B cell (primary cell): Measurements from ENCODE around the gene SYMPK. TPM values are rescaled to one million over a fixed set of nuclear protein-coding genes. Genes with fewer than 3 reads are reported as not detected.

Experiments
- ATAC-seq: fragments of 200-7000 bp; cut with Tn5 transposase; one replicate; pipeline ENCODE4 v1.10.0; 2021; ENCODE audit warnings: low read depth, mild to moderate bottlenecking, moderate number of reproducible peaks, moderate library complexity
- CTCF ChIA-PET: fragments of 350-600 bp; sonication (Branson Sonifier 250); formaldehyde crosslinking; loops from one replicate; lab custom pipeline; 2021; ENCODE audit warnings: antibody characterized with exemption, inconsistent platforms; lab: Charles Lee
- POLR2A ChIA-PET: fragments of 350-600 bp; sonication (Branson Sonifier 250); formaldehyde crosslinking; loops from one replicate; lab custom pipeline; 2021; ENCODE audit warnings: antibody characterized with exemption; lab: Charles Lee
- DNase-seq: peaks from one replicate; pipeline ENCODE4 v3.0.0; 2013
- H2AFZ ChIP-seq: 2 replicates; pipeline ENCODE4 v1.6.1; 2012; ENCODE audit warnings: mild to moderate bottlenecking, low read depth, low read length; ENCODE audit not compliant: insufficient read depth, poor library complexity, severe bottlenecking
- H3K27ac ChIP-seq, 2 donors: 1 replicate in 1 of 2; 2 replicates in 1 of 2; pipeline ENCODE4 v1.5.1; 2012 to 2013; ENCODE audit warnings: low read length in 2 of 2, mild to moderate bottlenecking in 2 of 2, moderate library complexity in 1 of 2
- H3K27me3 ChIP-seq, 4 experiments: fragments of 200-600 bp in 1 of 4; sonication (generic) in 1 of 4; replicated peaks in 1 of 4; 1 replicate in 2 of 4; 2 replicates in 2 of 4; pipeline versions ENCODE4 v1.6.1 to v1.7.0; 2013 to 2016; ENCODE audit warnings: low read length in 3 of 4, mild to moderate bottlenecking in 2 of 4, mixed read lengths in 1 of 4, moderate library complexity in 1 of 4; ENCODE audit not compliant: insufficient read depth in 4 of 4, control insufficient read depth in 3 of 4; ENCODE audit errors: control extremely low read depth in 1 of 4
- H3K36me3 ChIP-seq, 2 experiments: replicated peaks in 1 of 2; 1 replicate in 1 of 2; 2 replicates in 1 of 2; pipeline versions ENCODE4 v1.6.1 to v1.7.1; 2013; ENCODE audit warnings: low read length in 1 of 2; ENCODE audit not compliant: insufficient read depth in 2 of 2, control insufficient read depth in 1 of 2; ENCODE audit errors: control extremely low read depth in 1 of 2, extremely low read depth in 1 of 2
- H3K4me1 ChIP-seq, 2 donors: fragments of 200-600 bp in 1 of 2; sonication (generic) in 1 of 2; 1 replicate in 1 of 2; 2 replicates in 1 of 2; pipeline versions ENCODE4 v1.5.1 to v1.6.1; 2013 to 2017; ENCODE audit warnings: low read length in 2 of 2; ENCODE audit not compliant: control insufficient read depth in 2 of 2, insufficient read depth in 2 of 2
- H3K4me2 ChIP-seq: replicated peaks from 2 replicates; pipeline ENCODE3; 2012; ENCODE audit warnings: mild to moderate bottlenecking, low read depth, low read length; ENCODE audit not compliant: poor library complexity, severe bottlenecking
- H3K4me3 ChIP-seq, 5 experiments: fragments of 200-600 bp in 1 of 5; sonication (generic) in 1 of 5; 1 replicate in 3 of 5; 2 replicates in 2 of 5; pipeline versions ENCODE4 v1.5.1 to v1.7.0; 2011 to 2016; ENCODE audit warnings: low read length in 4 of 5, mild to moderate bottlenecking in 4 of 5, low read depth in 2 of 5, control low read depth in 1 of 5, moderate library complexity in 1 of 5; ENCODE audit not compliant: insufficient read depth in 1 of 5; ENCODE audit errors: control extremely low read depth in 1 of 5, extremely low read depth in 1 of 5
- H3K79me2 ChIP-seq: fragments of 200-600 bp; sonication (generic); one replicate; pipeline ENCODE4 v1.6.0; 2016; ENCODE audit warnings: low read length; ENCODE audit not compliant: control insufficient read depth, insufficient read depth
- H3K9ac ChIP-seq: fragments of 200-600 bp; sonication (generic); 2 replicates; pipeline ENCODE4 v1.6.1; 2017; ENCODE audit warnings: mild to moderate bottlenecking, low read length, moderate library complexity
- H3K9me3 ChIP-seq, 3 donors: one replicate each; pipeline versions ENCODE4 v1.6.1 to v1.7.1; 2013; ENCODE audit warnings: low read length in 2 of 3; ENCODE audit not compliant: control insufficient read depth in 2 of 3, insufficient read depth in 1 of 3; ENCODE audit errors: control extremely low read depth in 1 of 3
- H4K20me1 ChIP-seq: 2 replicates; pipeline ENCODE4 v1.6.0; 2012; ENCODE audit warnings: mild to moderate bottlenecking, low read length; ENCODE audit not compliant: insufficient read depth, control insufficient read depth, poor library complexity, severe bottlenecking
- H3K27ac Mint-ChIP-seq: one replicate; pipeline ENCODE4 v1.8.0; 2021; ENCODE audit warnings: mixed read lengths
- H3K27me3 Mint-ChIP-seq: one replicate; pipeline ENCODE4 v1.8.0; 2021; ENCODE audit warnings: mixed read lengths
- H3K4me1 Mint-ChIP-seq: one replicate; pipeline ENCODE4 v1.8.0; 2021; ENCODE audit warnings: mixed read lengths
- H3K4me3 Mint-ChIP-seq: one replicate; pipeline ENCODE4 v1.8.0; 2021; ENCODE audit warnings: mixed read lengths
- H3K9me3 Mint-ChIP-seq: one replicate; pipeline ENCODE4 v1.8.0; 2022; ENCODE audit warnings: mixed read lengths; ENCODE audit not compliant: insufficient read depth
- CTCF ChIP-seq: fragments of 200-600 bp; IDR thresholded peaks from one replicate; pipeline ENCODE4 v1.8.0; 2022; ENCODE audit warnings: antibody characterized with exemption, mild to moderate bottlenecking
- EZH2 ChIP-seq: IDR thresholded peaks from 2 replicates; pipeline ENCODE4 v1.6.1; 2012; ENCODE audit warnings: borderline replicate concordance, low read depth, mild to moderate bottlenecking, moderate library complexity, low read length; ENCODE audit not compliant: insufficient read depth, poor library complexity, severe bottlenecking
- WGBS: methylation state at CpG from one replicate; pipeline ENCODE4 v1.1.5; 2013; ENCODE audit warnings: missing lambda C conversion rate; ENCODE audit not compliant: insufficient coverage; 5-methylcytosine and 5-hydroxymethylcytosine counted together
- intact Hi-C: fragments of 100-400 bp; cut with micrococcal nuclease; formaldehyde crosslinking; loops from one replicate; pipeline ENCODE4 v1.10.0; 2022
- polyA plus RNA-seq: library from polyadenylated mRNA; depleted of rRNA; stranded (reverse); fragments of >200 nt; gene quantifications from 2 replicates; pipeline ENCODE4 v1.2.3, GENCODE V29; 2012
- total RNA-seq, 2 donors: library from RNA; stranded (reverse); fragments of 120-200 nt in 1 of 2; gene quantifications; 1 replicate in 1 of 2; 2 replicates in 1 of 2; pipeline versions ENCODE4 v1.2.3 to v1.2.4, GENCODE V29; 2013 to 2022

SYMPK gene
- total and polyA plus RNA-seq, 2 donors (not counting 1 experiment from before 2014, with no cell fraction given): 119 to 138 TPM

- DNase-seq (no peak), ATAC-seq (no peak)
- H3K36me3 ChIP-seq: peaks cover 0 to 25% of the 10 kb centered on the region in 2 experiments
- H3K4me2 ChIP-seq: no peak overlapping the region
- H3K9me3 ChIP-seq: peaks cover 0 to 4% (median 0%) of the 10 kb centered on the region in 3 donors
- intact Hi-C loops: no loop called here
- no peak overlapping the region for H2AFZ ChIP-seq
- no peak overlapping the region for H3K27ac ChIP-seq
- H3K27me3 ChIP-seq: peaks cover 0 to 20% (median 2%) of the 10 kb centered on the region in 4 experiments
- H4K20me1 ChIP-seq: peaks cover 88% of the 10 kb centered on the region
- ChIA-PET POLR2A (interaction anchor here (0.6 kb wide), 1 partner anchor 1032 kb away, joined by 5 read pairs; no protein-coding TSS in a partner anchor), CTCF (interaction anchor here (1.3 to 1.5 kb wide), 2 partner anchors 15 kb away, joined by 5 read pairs; partner anchors contain the start of gene SIX5)
- peaks cover 8% of the 10 kb centered on the region for H3K79me2 ChIP-seq
- peaks cover 8% of the 10 kb centered on the region for H3K27me3 Mint-ChIP-seq
- H3K9ac ChIP-seq: no peak overlapping the region
- no peak for TF ChIP-seq CTCF
- no peak for TF ChIP-seq EZH2
- no peak overlapping the region for H3K4me3 ChIP-seq
- 93% methylated on average over 3 of the region's 4 CpGs for WGBS
- H3K4me1 Mint-ChIP-seq: peaks cover 12% of the 10 kb centered on the region
- H3K4me1 ChIP-seq: peaks cover 10 to 15% of the 10 kb centered on the region in 2 donors
- no peak overlapping the region for H3K27ac Mint-ChIP-seq
- no peak overlapping the region for H3K4me3 Mint-ChIP-seq
- no peaks in the 10 kb centered on the region for H3K9me3 Mint-ChIP-seq
These were observed 78.9 kb downstream of the SYMPK start for GRCh38 chr19:45784096-45784495.
